Activated T-cell treated with anti-CD3 and anti-CD28 coated beads, Interleukin-2, amount 50 U/mL, for 72 hours (primary cell): ENCODE results near the gene DOCK1. TPM values are rescaled to one million over a fixed set of nuclear protein-coding genes. Genes with fewer than 3 reads are reported as not detected.

ENCODE experiments used
- ATAC-seq, 2 donors: fragments of 150-1000 bp; cut with Tn5 transposase; replicated peaks in 1 of 2; 2 replicates each; pipeline ENCODE4 v1.10.0; 2021; ENCODE audit warnings: moderate library complexity in 2 of 2, mild to moderate bottlenecking in 1 of 2
- DNase-seq, 2 donors: peaks; one replicate each; pipeline ENCODE4 v3.0.0; 2021 to 2022; ENCODE audit warnings: mixed read lengths in 1 of 2
- H3K27ac Mint-ChIP-seq: one replicate; pipeline ENCODE4 v1.8.0; 2022; ENCODE audit warnings: mild to moderate bottlenecking, moderate library complexity, mixed read lengths
- H3K27me3 Mint-ChIP-seq: one replicate; pipeline ENCODE4 v1.8.0; 2022; ENCODE audit warnings: low read depth, mixed read lengths
- H3K36me3 Mint-ChIP-seq, 2 donors: one replicate each; pipeline ENCODE4 v1.8.0; 2022; ENCODE audit warnings: mixed read lengths in 2 of 2, mild to moderate bottlenecking in 1 of 2; ENCODE audit not compliant: insufficient read depth in 2 of 2
- H3K4me1 Mint-ChIP-seq: one replicate; pipeline ENCODE4 v1.8.0; 2022; ENCODE audit warnings: low read depth, mixed read lengths
- H3K4me3 Mint-ChIP-seq, 2 donors: one replicate each; pipeline ENCODE4 v1.8.0; 2022; ENCODE audit warnings: mild to moderate bottlenecking in 2 of 2, mixed read lengths in 2 of 2, moderate library complexity in 2 of 2
- H3K9me3 Mint-ChIP-seq, 2 donors: one replicate each; pipeline ENCODE4 v1.8.0; 2022; ENCODE audit warnings: mixed read lengths in 2 of 2
- total RNA-seq, 2 donors: library from RNA; stranded (reverse); gene quantifications; one replicate each; pipeline ENCODE4 v1.2.3, GENCODE V29; 2022

DOCK1 gene
- total RNA-seq, 2 donors from 2014 or later: 0.35 to 0.53 TPM

- Mint-ChIP-seq H3K4me3 (no peak overlapping the region), H3K27ac (no peak overlapping the region), H3K9me3 (no peaks in the 10 kb centered on the region), H3K27me3 (no peaks in the 10 kb centered on the region), H3K4me1 (no peaks in the 10 kb centered on the region), H3K36me3 (no peaks in the 10 kb centered on the region)
- ATAC-seq: no peak
- no peak for DNase-seq
These were observed 473.4 kb downstream of the DOCK1 start for GRCh38 chr10:127378628-127379027.

DNA sequence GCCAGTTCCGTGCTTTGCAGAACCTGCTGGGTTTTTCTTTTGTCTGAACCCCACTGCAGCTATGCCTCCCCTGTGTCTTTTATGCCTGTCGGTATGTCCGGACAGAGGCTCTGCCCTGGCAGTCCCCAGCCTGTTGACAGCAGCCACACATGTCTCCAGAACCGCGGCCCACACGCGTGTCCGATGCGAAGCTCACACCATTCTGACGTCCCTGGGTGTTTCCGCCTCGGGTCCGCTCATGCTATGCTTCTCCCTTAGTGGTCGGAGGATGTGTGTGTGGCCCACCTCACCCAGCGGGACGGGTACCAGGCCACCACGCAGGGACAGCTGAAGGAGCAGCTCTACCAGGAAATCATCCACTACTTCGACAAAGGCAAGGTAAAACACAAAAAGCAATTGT is 479.3 kb downstream of the DOCK1 start:
- Mint-ChIP-seq H3K36me3 (no peaks in the 10 kb centered on the region), H3K27ac (no peak overlapping the region), H3K4me3 (no peak overlapping the region), H3K27me3 (no peaks in the 10 kb centered on the region), H3K9me3 (no peaks in the 10 kb centered on the region), H3K4me1 (no peaks in the 10 kb centered on the region)
- DNase-seq (no peak), ATAC-seq (no peak)

- Mint-ChIP-seq H3K4me3 (no peak overlapping the region), H3K9me3 (peaks cover 0 to 2% of the 10 kb centered on the region in 2 donors), H3K4me1 (no peaks in the 10 kb centered on the region), H3K36me3 (no peaks in the 10 kb centered on the region), H3K27ac (no peak overlapping the region), H3K27me3 (no peaks in the 10 kb centered on the region)
- no peak for DNase-seq
- no peak for ATAC-seq
These were observed 479.8 kb downstream of the DOCK1 start for GRCh38 chr10:127385066-127385465.

- Mint-ChIP-seq H3K27ac (no peak overlapping the region), H3K27me3 (no peaks in the 10 kb centered on the region), H3K36me3 (no peaks in the 10 kb centered on the region), H3K4me3 (no peak overlapping the region), H3K4me1 (no peaks in the 10 kb centered on the region), H3K9me3 (peaks cover 0 to 3% of the 10 kb centered on the region in 2 donors)
- no peak for ATAC-seq
- DNase-seq: no peak
These were observed 481.5 kb downstream of the DOCK1 start for GRCh38 chr10:127386606-127387327.

GRCh38 chr10:127391875-127392274 is 486.6 kb downstream of the DOCK1 start:
- no peaks in the 10 kb centered on the region for H3K27me3 Mint-ChIP-seq
- H3K27ac Mint-ChIP-seq: no peak overlapping the region

GRCh38 chr10:127392351-127393235 is 487.4 kb downstream of the DOCK1 start:
- H3K9me3 Mint-ChIP-seq: peaks cover 0 to 3% of the 10 kb centered on the region in 2 donors
- no peak overlapping the region for H3K27ac Mint-ChIP-seq
- no peak for ATAC-seq
- no peaks in the 10 kb centered on the region for H3K27me3 Mint-ChIP-seq
- H3K4me3 Mint-ChIP-seq: no peak overlapping the region
- no peaks in the 10 kb centered on the region for H3K4me1 Mint-ChIP-seq
- no peaks in the 10 kb centered on the region for H3K36me3 Mint-ChIP-seq
- DNase-seq: no peak

More at GRCh38 chr10:127391875-127392274, 486.6 kb downstream of the DOCK1 start:
- ATAC-seq: no peak
- H3K4me1 Mint-ChIP-seq: no peaks in the 10 kb centered on the region
- DNase-seq: no peak
- H3K4me3 Mint-ChIP-seq: no peak overlapping the region
- peaks cover 0 to 3% of the 10 kb centered on the region in 2 donors for H3K9me3 Mint-ChIP-seq
- no peaks in the 10 kb centered on the region for H3K36me3 Mint-ChIP-seq

DNA sequence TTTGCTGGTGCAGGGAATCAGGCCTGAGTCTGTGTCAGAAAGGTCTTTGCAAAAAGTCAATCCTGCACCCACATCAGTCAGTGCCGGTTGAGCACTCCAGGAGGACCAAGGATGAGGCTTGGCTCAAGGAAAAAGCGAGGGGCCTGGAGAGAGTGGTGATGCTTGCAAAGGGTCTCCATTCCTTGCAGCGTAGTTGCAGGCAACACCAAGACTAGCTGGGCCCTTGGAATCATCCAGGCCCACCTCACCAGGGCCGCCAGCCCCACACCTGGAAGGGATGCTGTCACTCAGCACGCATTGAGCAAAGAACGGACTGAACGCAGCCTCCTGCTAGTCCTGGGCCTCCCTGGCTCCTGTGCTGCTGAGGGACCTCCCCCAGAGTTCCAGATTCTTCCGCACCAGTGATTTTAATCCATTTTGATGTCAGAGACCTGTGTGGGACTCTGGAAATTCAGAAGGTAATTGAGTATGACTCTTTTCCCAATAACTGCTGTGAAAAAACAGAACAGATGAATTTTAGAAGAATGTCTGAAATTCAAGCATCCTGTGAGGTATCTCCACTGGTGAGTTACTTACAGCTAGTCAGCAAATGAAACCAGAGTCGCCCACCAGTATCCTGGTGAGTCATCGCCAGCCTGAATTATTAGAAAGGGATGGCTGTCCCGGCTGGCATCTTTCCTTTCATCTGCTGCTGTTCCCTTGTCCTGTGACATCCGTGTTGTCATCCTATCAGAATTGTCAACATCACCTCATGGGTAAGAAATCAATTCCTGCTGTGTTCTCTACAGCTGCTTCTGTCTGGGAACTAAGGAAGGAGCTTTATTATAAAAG is 493.1 kb downstream of the DOCK1 start:
- Mint-ChIP-seq H3K9me3 (peaks cover 3 to 4% of the 10 kb centered on the region in 2 donors), H3K27ac (no peak overlapping the region), H3K4me3 (no peak overlapping the region)

DNA sequence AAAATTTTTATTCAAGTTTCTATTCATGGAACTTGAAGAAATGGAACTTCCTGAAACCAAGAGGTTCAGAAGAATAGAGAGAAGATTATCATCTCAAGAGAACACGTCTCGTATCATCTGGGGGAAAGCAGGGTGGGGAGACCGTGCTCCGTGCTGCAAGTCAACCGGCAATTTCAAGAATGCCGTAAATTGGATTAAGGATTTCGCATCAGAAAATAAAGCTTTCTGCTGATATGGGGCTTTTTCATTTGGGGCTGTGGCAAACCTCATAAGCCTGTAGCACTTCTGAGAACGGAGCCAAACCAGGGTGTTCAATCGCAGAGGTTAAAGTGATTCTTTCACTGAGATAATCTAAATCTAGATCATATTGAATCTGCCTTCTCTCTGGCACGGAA is 493.7 kb downstream of the DOCK1 start:
- H3K9me3 Mint-ChIP-seq: peaks cover 3 to 4% of the 10 kb centered on the region in 2 donors
- ATAC-seq (no peak), DNase-seq (no peak)
- H3K36me3 Mint-ChIP-seq: no peaks in the 10 kb centered on the region
- no peaks in the 10 kb centered on the region for H3K4me1 Mint-ChIP-seq
- H3K4me3 Mint-ChIP-seq: no peak overlapping the region
- no peak overlapping the region for H3K27ac Mint-ChIP-seq
- H3K27me3 Mint-ChIP-seq: no peaks in the 10 kb centered on the region

More for the DNA sequence above, 493.1 kb downstream of the DOCK1 start:
- Mint-ChIP-seq H3K27me3 (no peaks in the 10 kb centered on the region), H3K4me1 (no peaks in the 10 kb centered on the region), H3K36me3 (no peaks in the 10 kb centered on the region)
- ATAC-seq (no peak), DNase-seq (no peak)

- Mint-ChIP-seq H3K4me1 (no peaks in the 10 kb centered on the region), H3K9me3 (peaks cover 3 to 4% of the 10 kb centered on the region in 2 donors), H3K27me3 (no peaks in the 10 kb centered on the region), H3K4me3 (no peak overlapping the region), H3K36me3 (no peaks in the 10 kb centered on the region), H3K27ac (no peak overlapping the region)
- DNase-seq (no peak), ATAC-seq (no peak)
These were observed 494.4 kb downstream of the DOCK1 start for GRCh38 chr10:127399668-127400067.

DNA sequence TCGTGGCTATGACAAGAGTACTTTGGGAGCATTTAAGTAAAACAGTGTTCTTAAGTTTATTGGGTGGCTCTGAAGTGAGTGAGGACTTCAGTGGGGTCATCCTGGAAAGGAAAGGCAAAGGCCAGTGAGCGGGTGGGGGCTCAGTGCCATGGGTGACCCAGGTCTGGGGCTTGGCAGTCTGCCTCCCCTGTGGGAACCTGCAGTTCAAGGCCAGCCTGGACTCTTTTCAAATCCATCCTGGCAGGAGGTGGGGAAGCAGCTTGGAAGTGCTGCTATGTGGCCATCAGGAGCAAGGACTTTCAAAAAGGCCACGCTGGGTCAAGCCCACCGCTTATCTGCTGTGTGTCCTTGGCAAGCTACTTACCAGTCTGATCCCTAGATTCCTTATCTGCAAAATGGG is 495.0 kb downstream of the DOCK1 start:
- no peak for ATAC-seq
- H3K4me3 Mint-ChIP-seq: no peak overlapping the region
- no peaks in the 10 kb centered on the region for H3K27me3 Mint-ChIP-seq
- H3K9me3 Mint-ChIP-seq: peaks cover 3 to 4% of the 10 kb centered on the region in 2 donors
- DNase-seq: no peak
- H3K36me3 Mint-ChIP-seq: no peaks in the 10 kb centered on the region
- H3K4me1 Mint-ChIP-seq: no peaks in the 10 kb centered on the region
- H3K27ac Mint-ChIP-seq: no peak overlapping the region

DNA sequence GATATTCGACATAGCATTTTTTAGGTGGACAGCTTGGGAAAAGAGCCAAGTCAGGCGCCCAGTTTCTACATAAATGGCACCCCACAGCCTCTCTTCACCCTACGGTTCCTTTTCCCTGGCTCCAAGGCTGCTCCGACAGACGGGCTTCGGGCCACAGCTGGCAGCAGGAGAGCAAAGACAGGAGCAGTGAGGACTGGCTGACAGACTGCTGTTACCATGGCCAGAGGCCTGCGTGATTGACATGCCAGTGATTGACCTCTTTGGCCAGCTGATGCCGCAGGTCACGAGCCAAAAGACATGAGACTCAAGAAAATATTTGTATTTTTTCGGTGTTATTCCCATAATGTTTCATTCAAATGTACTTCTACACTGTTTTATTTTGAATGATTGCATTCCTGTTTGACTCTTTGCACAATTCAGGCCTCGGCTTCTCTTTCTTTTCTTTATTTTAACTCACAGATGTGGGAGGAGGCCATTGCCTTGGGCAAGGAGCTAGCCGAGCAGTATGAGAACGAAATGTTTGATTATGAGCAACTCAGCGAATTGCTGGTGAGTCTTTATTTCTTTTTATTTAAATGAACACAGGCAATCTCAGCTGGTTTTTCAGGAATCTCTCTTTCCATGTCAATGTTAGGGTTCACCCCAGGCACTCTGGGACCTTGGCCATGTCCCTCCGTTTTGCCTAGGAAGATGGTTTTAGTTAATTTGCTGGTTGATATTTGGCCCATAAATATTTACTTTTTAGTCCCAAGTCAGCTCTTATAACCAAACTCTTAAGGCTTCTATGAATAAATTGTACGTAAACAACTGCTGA is 497.6 kb downstream of the DOCK1 start:
- H3K9me3 Mint-ChIP-seq: peaks cover 3 to 4% of the 10 kb centered on the region in 2 donors
- DNase-seq: no peak
- ATAC-seq: no peak
- H3K36me3 Mint-ChIP-seq: no peaks in the 10 kb centered on the region
- no peak overlapping the region for H3K27ac Mint-ChIP-seq
- no peak overlapping the region for H3K4me3 Mint-ChIP-seq
- no peaks in the 10 kb centered on the region for H3K27me3 Mint-ChIP-seq
- H3K4me1 Mint-ChIP-seq: no peaks in the 10 kb centered on the region

GRCh38 chr10:127405221-127405620 is 500.0 kb downstream of the DOCK1 start:
- H3K4me3 Mint-ChIP-seq: no peak overlapping the region
- no peaks in the 10 kb centered on the region for H3K36me3 Mint-ChIP-seq
- ATAC-seq (no peak), DNase-seq (no peak)
- H3K27ac Mint-ChIP-seq: no peak overlapping the region
- H3K9me3 Mint-ChIP-seq: peaks cover 3 to 4% of the 10 kb centered on the region in 2 donors
- peaks cover 5% of the 10 kb centered on the region for H3K4me1 Mint-ChIP-seq
- no peaks in the 10 kb centered on the region for H3K27me3 Mint-ChIP-seq
